HUES6 (cell line): Measurements from ENCODE around the gene RPTOR.
"Not testable (repeated sequence)": the region's sequence is repeated elsewhere in the genome, so short reads cannot be mapped to it uniquely, and the experiment has no call there.

Experiments used
- H3K27ac ChIP-seq: 2 replicates; pipeline ENCODE4 v1.7.0; 2013; ENCODE audit warnings: low read depth, mild to moderate bottlenecking, low read length, inconsistent platforms
- H3K27me3 ChIP-seq: 2 replicates; pipeline ENCODE4 v1.6.1; 2013; ENCODE audit warnings: low read length; ENCODE audit not compliant: control insufficient read depth, insufficient read depth
- H3K36me3 ChIP-seq: 2 replicates; pipeline ENCODE4 v1.6.1; 2013; ENCODE audit warnings: low read length; ENCODE audit not compliant: control insufficient read depth, insufficient read depth
- H3K4me1 ChIP-seq: 2 replicates; pipeline ENCODE4 v1.6.1; 2013; ENCODE audit warnings: low read length; ENCODE audit not compliant: control insufficient read depth, insufficient read depth
- H3K4me3 ChIP-seq: 2 replicates; pipeline ENCODE4 v1.5.1; 2013; ENCODE audit warnings: low read depth, low read length
- H3K9ac ChIP-seq: one replicate; pipeline ENCODE4 v1.6.1; 2013; ENCODE audit warnings: mild to moderate bottlenecking, low read length
- H3K9me3 ChIP-seq: 2 replicates; pipeline ENCODE4 v1.6.1; 2013; ENCODE audit warnings: low read depth, low read length; ENCODE audit not compliant: control insufficient read depth, insufficient read depth

The RPTOR gene

GRCh38 chr17:80869481-80870145, 325.0 kb downstream of the RPTOR start:
- H3K9ac ChIP-seq, result no peak overlapping the region
- no peaks in the 10 kb centered on the region for H3K9me3 ChIP-seq
- H3K27me3 ChIP-seq, result no peaks in the 10 kb centered on the region
- H3K4me1 ChIP-seq, result peaks cover 21% of the 10 kb centered on the region
- no peaks in the 10 kb centered on the region for H3K36me3 ChIP-seq
- no peak overlapping the region for H3K4me3 ChIP-seq
- H3K27ac ChIP-seq, result no peak overlapping the region

GRCh38 chr17:80870401-80870800, 325.8 kb downstream of the RPTOR start:
- no peak overlapping the region for H3K27ac ChIP-seq
- no peak overlapping the region for H3K4me3 ChIP-seq
- H3K27me3 ChIP-seq, result no peaks in the 10 kb centered on the region
- no peak overlapping the region for H3K9ac ChIP-seq
- H3K36me3 ChIP-seq, result no peaks in the 10 kb centered on the region
- peaks cover 21% of the 10 kb centered on the region for H3K4me1 ChIP-seq
- H3K9me3 ChIP-seq, result no peaks in the 10 kb centered on the region

- peaks cover 21% of the 10 kb centered on the region for H3K4me1 ChIP-seq
- H3K27ac ChIP-seq, result no peak overlapping the region
- H3K9ac ChIP-seq, result no peak overlapping the region
- H3K9me3 ChIP-seq, result no peaks in the 10 kb centered on the region
- no peaks in the 10 kb centered on the region for H3K27me3 ChIP-seq
- H3K36me3 ChIP-seq, result no peaks in the 10 kb centered on the region
- no peak overlapping the region for H3K4me3 ChIP-seq
Measured at GRCh38 chr17:80871341-80871740, 326.7 kb downstream of the RPTOR start.

- Histone ChIP-seq H3K27me3 (no peaks in the 10 kb centered on the region), H3K36me3 (no peaks in the 10 kb centered on the region), H3K9me3 (no peaks in the 10 kb centered on the region), H3K9ac (no peak overlapping the region), H3K27ac (no peak overlapping the region), H3K4me3 (no peak overlapping the region), H3K4me1 (peaks cover 21% of the 10 kb centered on the region)
Measured at GRCh38 chr17:80872001-80872500, 327.4 kb downstream of the RPTOR start.

- H3K27me3 ChIP-seq, result no peaks in the 10 kb centered on the region
- H3K4me3 ChIP-seq, result no peak overlapping the region
- H3K27ac ChIP-seq, result peak overlapping the region; percentile 59; the same call in 1 of the 2 replicates
- H3K36me3 ChIP-seq, result no peaks in the 10 kb centered on the region
- H3K9me3 ChIP-seq, result no peaks in the 10 kb centered on the region
- H3K9ac ChIP-seq, result peak overlapping the region; percentile 34
- peaks cover 21% of the 10 kb centered on the region for H3K4me1 ChIP-seq
Measured at GRCh38 chr17:80872501-80873306, 328.1 kb downstream of the RPTOR start.

GRCh38 chr17:80873307-80873951, 328.8 kb downstream of the RPTOR start:
- Histone ChIP-seq H3K9ac (peak overlapping the region; percentile 36), H3K4me1 (peaks cover 21% of the 10 kb centered on the region), H3K27ac (peak overlapping the region; percentile 59; the same call in 1 of the 2 replicates), H3K36me3 (no peaks in the 10 kb centered on the region), H3K4me3 (no peak overlapping the region), H3K27me3 (no peaks in the 10 kb centered on the region), H3K9me3 (no peaks in the 10 kb centered on the region)

- H3K36me3 ChIP-seq, result no peaks in the 10 kb centered on the region
- no peak overlapping the region for H3K4me3 ChIP-seq
- H3K4me1 ChIP-seq, result peaks cover 21% of the 10 kb centered on the region
- H3K27me3 ChIP-seq, result no peaks in the 10 kb centered on the region
- no peaks in the 10 kb centered on the region for H3K9me3 ChIP-seq
- no peak overlapping the region for H3K27ac ChIP-seq
- no peak overlapping the region for H3K9ac ChIP-seq
Measured at GRCh38 chr17:80874866-80875445, 330.3 kb downstream of the RPTOR start.

GRCh38 chr17:80875480-80875995, 330.9 kb downstream of the RPTOR start:
- H3K9ac ChIP-seq, H3K27ac ChIP-seq, H3K36me3 ChIP-seq, H3K27me3 ChIP-seq, H3K4me3 ChIP-seq, H3K9me3 ChIP-seq: not testable (repeated sequence)
- H3K4me1 ChIP-seq, result peaks cover 21% of the 10 kb centered on the region

- H3K4me1 ChIP-seq, result peaks cover 21% of the 10 kb centered on the region
- not testable (repeated sequence) for H3K36me3 ChIP-seq, H3K27ac ChIP-seq, H3K9ac ChIP-seq, H3K4me3 ChIP-seq, H3K27me3 ChIP-seq, H3K9me3 ChIP-seq
Measured at GRCh38 chr17:80876456-80876949, 331.9 kb downstream of the RPTOR start.

- H3K9ac ChIP-seq, result no peak overlapping the region
- H3K27me3 ChIP-seq, result no peaks in the 10 kb centered on the region
- H3K4me3 ChIP-seq, result no peak overlapping the region
- no peak overlapping the region for H3K27ac ChIP-seq
- peaks cover 18% of the 10 kb centered on the region for H3K4me1 ChIP-seq
- peaks cover 1% of the 10 kb centered on the region; the same call in 1 of the 2 replicates for H3K36me3 ChIP-seq
- H3K9me3 ChIP-seq, result no peaks in the 10 kb centered on the region
Measured at GRCh38 chr17:80876950-80877728, 332.5 kb downstream of the RPTOR start.
